CD4-positive, alpha-beta T cell (primary cell): ENCODE results near the gene ABCG2. TPM values are rescaled to one million over a fixed set of nuclear protein-coding genes. Genes with fewer than 3 reads are reported as not detected.

ENCODE experiments used
- ATAC-seq: fragments of 200-7000 bp; cut with Tn5 transposase; one replicate; pipeline ENCODE4 v1.10.0; 2022; ENCODE audit warnings: mild to moderate bottlenecking; ENCODE audit not compliant: poor library complexity
- CTCF ChIA-PET: fragments of 350-600 bp; sonication (Branson Sonifier 250); formaldehyde crosslinking; loops from one replicate; lab custom pipeline; 2021; ENCODE audit warnings: antibody characterized with exemption, inconsistent platforms; lab: Charles Lee
- POLR2A ChIA-PET: fragments of 350-600 bp; sonication (Branson Sonifier 250); formaldehyde crosslinking; loops from one replicate; lab custom pipeline; 2021; ENCODE audit warnings: antibody characterized with exemption, inconsistent platforms; lab: Charles Lee
- DNase-seq, 14 experiments: peaks; one replicate each; pipeline ENCODE4 v3.0.0-alpha.2; 2013 to 2020; ENCODE audit warnings: mixed read lengths in 2 of 14
- H3K27ac ChIP-seq, 2 donors: one replicate each; pipeline versions ENCODE4 v1.5.1 to v1.7.0; 2013; ENCODE audit warnings: low read length in 2 of 2, low read depth in 1 of 2, mild to moderate bottlenecking in 1 of 2
- H3K27me3 ChIP-seq, 2 experiments: 1 replicate in 1 of 2; 2 replicates in 1 of 2; pipeline versions ENCODE4 v1.6.1 to v1.7.0; 2013; ENCODE audit warnings: low read length in 2 of 2, control low read depth in 1 of 2, mild to moderate bottlenecking in 1 of 2, moderate library complexity in 1 of 2; ENCODE audit not compliant: insufficient read depth in 2 of 2, control insufficient read depth in 1 of 2
- H3K36me3 ChIP-seq: one replicate; pipeline ENCODE4 v1.6.1; 2013; ENCODE audit warnings: low read length, control low read depth; ENCODE audit not compliant: insufficient read depth
- H3K4me1 ChIP-seq: one replicate; pipeline ENCODE4 v1.6.1; 2013; ENCODE audit warnings: low read length, control low read depth; ENCODE audit not compliant: insufficient read depth
- H3K4me3 ChIP-seq: one replicate; pipeline ENCODE4 v1.5.1; 2013; ENCODE audit warnings: mild to moderate bottlenecking, low read length, moderate library complexity
- H3K9me3 ChIP-seq, 2 experiments: 1 replicate in 1 of 2; 2 replicates in 1 of 2; pipeline versions ENCODE4 v1.6.1 to v1.7.0; 2013; ENCODE audit warnings: low read length in 2 of 2, mild to moderate bottlenecking in 2 of 2, control low read depth in 1 of 2, moderate library complexity in 1 of 2; ENCODE audit not compliant: control insufficient read depth in 1 of 2, insufficient read depth in 1 of 2
- H3K27ac Mint-ChIP-seq: one replicate; pipeline ENCODE4 v1.8.0; 2020; ENCODE audit warnings: mixed read lengths
- H3K27me3 Mint-ChIP-seq: one replicate; pipeline ENCODE4 v1.8.0; 2021; ENCODE audit warnings: mixed read lengths
- H3K36me3 Mint-ChIP-seq: one replicate; pipeline ENCODE4 v1.8.0; 2021; ENCODE audit warnings: low read depth, mixed read lengths
- H3K4me1 Mint-ChIP-seq: one replicate; pipeline ENCODE4 v1.8.0; 2021; ENCODE audit warnings: low read depth, mixed read lengths
- H3K4me3 Mint-ChIP-seq: one replicate; pipeline ENCODE4 v1.8.0; 2020; ENCODE audit warnings: mild to moderate bottlenecking, mixed read lengths
- H3K9me3 Mint-ChIP-seq: one replicate; pipeline ENCODE4 v1.8.0; 2020; ENCODE audit warnings: mixed read lengths
- CTCF ChIP-seq: fragments of 200-600 bp; IDR thresholded peaks from one replicate; pipeline ENCODE4 v1.8.0; 2022; ENCODE audit warnings: antibody characterized with exemption, mild to moderate bottlenecking
- intact Hi-C, 2 experiments: fragments of 100-400 bp; cut with DNase I in 1 of 2; cut with micrococcal nuclease in 1 of 2; formaldehyde crosslinking; loops; one replicate each; pipeline versions ENCODE4 v1.15.1 to v1.9.0; 2023 to 2025; cut with DNase I, micrococcal nuclease
- total RNA-seq, 174 experiments: library from RNA in 2 of 174; stranded (reverse) in 2 of 174; gene quantifications; one replicate each; pipeline ENCODE4 v1.2.3 and lab custom pipeline; 2021 to 2026

ABCG2 gene
- total RNA-seq, 2 experiments from 2014 or later, result not detected

- Histone ChIP-seq H3K4me1 (no peaks in the 10 kb centered on the region), H3K9me3 (no peaks in the 10 kb centered on the region), H3K4me3 (no peak overlapping the region), H3K27ac (no peak overlapping the region), H3K36me3 (no peaks in the 10 kb centered on the region), H3K27me3 (no peaks in the 10 kb centered on the region)
- Mint-ChIP-seq H3K4me3 (no peak overlapping the region), H3K9me3 (no peaks in the 10 kb centered on the region), H3K4me1 (peaks cover 3% of the 10 kb centered on the region), H3K27ac (no peak overlapping the region), H3K36me3 (no peaks in the 10 kb centered on the region), H3K27me3 (no peaks in the 10 kb centered on the region)
- CTCF ChIA-PET, result no interaction called here
- DNase-seq (no peak), ATAC-seq (no peak)
- intact Hi-C loops, result no loop called here
- no peak for TF ChIP-seq CTCF
- POLR2A ChIA-PET, result no interaction called here
Observed at GRCh38 chr4:88191404-88191803, 33.0 kb upstream of the ABCG2 start.

GRCh38 chr4:88189881-88190585, 31.6 kb upstream of the ABCG2 start:
- Mint-ChIP-seq H3K4me3 (no peak overlapping the region), H3K27ac (no peak overlapping the region), H3K9me3 (no peaks in the 10 kb centered on the region), H3K36me3 (no peaks in the 10 kb centered on the region), H3K4me1 (peaks cover 3% of the 10 kb centered on the region), H3K27me3 (no peaks in the 10 kb centered on the region)
- no peaks in the 10 kb centered on the region for H3K27me3 ChIP-seq
- ChIA-PET CTCF (no interaction called here), POLR2A (no interaction called here)
- no peaks in the 10 kb centered on the region for H3K36me3 ChIP-seq
- no peak for ATAC-seq
- no peak for TF ChIP-seq CTCF
- H3K27ac ChIP-seq, result no peak overlapping the region
- H3K4me3 ChIP-seq, result no peak overlapping the region
- DNase-seq, result no peak
- no peaks in the 10 kb centered on the region for H3K4me1 ChIP-seq
- intact Hi-C loops, result no loop called here
- no peaks in the 10 kb centered on the region for H3K9me3 ChIP-seq

- Mint-ChIP-seq H3K4me3 (no peak overlapping the region), H3K27me3 (no peaks in the 10 kb centered on the region), H3K4me1 (peaks cover 3% of the 10 kb centered on the region), H3K9me3 (no peaks in the 10 kb centered on the region), H3K36me3 (no peaks in the 10 kb centered on the region), H3K27ac (no peak overlapping the region)
- no peak overlapping the region for H3K27ac ChIP-seq
- no peaks in the 10 kb centered on the region for H3K27me3 ChIP-seq
- intact Hi-C loops, result no loop called here
- DNase-seq, result no peak
- ChIA-PET POLR2A (no interaction called here), CTCF (no interaction called here)
- H3K9me3 ChIP-seq, result no peaks in the 10 kb centered on the region
- H3K4me1 ChIP-seq, result no peaks in the 10 kb centered on the region
- no peaks in the 10 kb centered on the region for H3K36me3 ChIP-seq
- ATAC-seq, result no peak
- no peak for TF ChIP-seq CTCF
- H3K4me3 ChIP-seq, result no peak overlapping the region
Observed at GRCh38 chr4:88189418-88189738, 30.9 kb upstream of the ABCG2 start.
